Right lobe of liver (tissue), 4 donors: ENCODE data around the gene ADGRD1.
"Not testable (repeated sequence)": the region's sequence is repeated elsewhere in the genome, so short reads cannot be mapped to it uniquely, and the experiment has no call there.

ENCODE experiments used
- CTCF ChIP-seq, 4 donors: fragments of 200-600 bp in 3 of 4; fragments of 450-650 bp in 1 of 4; IDR thresholded peaks; one replicate each; pipeline versions ENCODE4 v1.5.1 to v1.8.0; 2016 to 2022; ENCODE audit warnings: antibody characterized with exemption in 4 of 4, mild to moderate bottlenecking in 2 of 4
- POLR2A ChIP-seq: fragments of 450-650 bp; IDR thresholded peaks from one replicate; pipeline ENCODE4 v1.6.1; 2017; ENCODE audit warnings: antibody characterized with exemption, mild to moderate bottlenecking
- donor health status: DM: no; HTN: no; CAD: no.
- donor health status: DM: no; HTN: no; CAD: no.
- donor health status: DM: no; HTN: yes; CAD: no.

DNA sequence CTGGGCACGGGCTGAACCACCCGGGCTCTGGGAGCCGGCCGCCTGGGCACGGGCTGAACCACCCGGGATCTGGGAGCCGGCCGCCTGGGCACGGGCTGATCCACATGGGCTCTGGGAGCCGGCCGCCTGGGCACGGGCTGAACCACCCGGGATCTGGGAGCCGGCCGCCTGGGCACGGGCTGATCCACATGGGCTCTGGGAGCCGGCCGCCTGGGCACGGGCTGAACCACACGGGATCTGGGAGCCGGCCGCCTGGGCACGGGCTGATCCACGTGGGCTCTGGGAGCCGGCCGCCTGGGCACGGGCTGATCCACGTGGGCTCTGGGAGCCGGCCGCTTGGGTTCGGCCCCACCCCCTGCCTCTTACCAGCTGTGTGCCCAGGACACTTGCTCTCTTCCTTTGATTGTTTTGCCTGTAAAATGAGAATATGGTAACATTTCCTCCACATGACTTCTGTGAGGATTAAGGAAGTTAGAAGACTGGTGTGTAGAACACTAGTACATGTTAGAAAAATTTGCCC, 48.7 kb upstream of the ADGRD1 start:
- TF ChIP-seq CTCF (IDR thresholded peaks at IDR 0.05); POLR2A: not testable (repeated sequence)
